DMS153 (cell line): ENCODE results near the gene CYSRT1.

Experiments
- DNase-seq: peaks from one replicate; lab custom pipeline; 2025; lab: John Stamatoyannopoulos, UW

Gene CYSRT1

GRCh38 chr9:137212520-137212919 is 12.5 kb upstream of the CYSRT1 start:
- no peak for DNase-seq

- DNase-seq = no peak
Observed at GRCh38 chr9:137213160-137214060, 11.6 kb upstream of the CYSRT1 start.

GRCh38 chr9:137214620-137215019 is 10.4 kb upstream of the CYSRT1 start:
- DNase-seq = no peak

- no peak for DNase-seq
Observed at GRCh38 chr9:137215196-137215986, 9.6 kb upstream of the CYSRT1 start.

- no peak for DNase-seq
Observed at GRCh38 chr9:137216188-137216965, 8.6 kb upstream of the CYSRT1 start.

- DNase-seq = peak; percentile 43
Observed at GRCh38 chr9:137217276-137218211, 7.4 kb upstream of the CYSRT1 start.

- no peak for DNase-seq
Observed at GRCh38 chr9:137218212-137218753, 6.7 kb upstream of the CYSRT1 start.

GRCh38 chr9:137218754-137219271 is 6.2 kb upstream of the CYSRT1 start:
- DNase-seq = no peak

GRCh38 chr9:137219757-137220316 is 5.1 kb upstream of the CYSRT1 start:
- DNase-seq = no peak

GRCh38 chr9:137220317-137221094 is 4.5 kb upstream of the CYSRT1 start:
- no peak for DNase-seq

- no peak for DNase-seq
Observed at GRCh38 chr9:137221095-137221505, 3.9 kb upstream of the CYSRT1 start.

- no peak for DNase-seq
Observed at GRCh38 chr9:137221506-137222111, 3.4 kb upstream of the CYSRT1 start.

GRCh38 chr9:137222190-137223077 is 2.5 kb upstream of the CYSRT1 start, which contains the start of gene RNF208:
TSS of gene RNF208 (minus strand) at chr9:137222240. CDS start at chr9:137221212, 1,028 bp downstream.
- DNase-seq = no peak

- peak; percentile 95 for DNase-seq
Observed at GRCh38 chr9:137223078-137223970, 1.6 kb upstream of the CYSRT1 start.

GRCh38 chr9:137225699-137226331 is 841 bp downstream of the CYSRT1 start:
- no peak for DNase-seq

GRCh38 chr9:137226338-137227053 is 1.5 kb downstream of the CYSRT1 start:
- no peak for DNase-seq
